Pancreas (tissue), 10 donors: ENCODE results near the gene CTCF. TPM values are rescaled to one million over a fixed set of nuclear protein-coding genes. Genes with fewer than 3 reads are reported as not detected.

Experiments used
- ATAC-seq, 4 donors: fragments of 200-7000 bp; cut with Tn5 transposase; one replicate each; pipeline versions ENCODE4 v1.8.0 to v1.9.1; 2020; ENCODE audit warnings: mild to moderate bottlenecking in 4 of 4, moderate library complexity in 4 of 4
- DNase-seq, 6 donors: peaks; one replicate each; pipeline ENCODE4 v3.0.0-alpha.2; 2020
- FAIRE-seq: peaks from 2 replicates; lab custom pipeline; 2012; peaks lifted over from hg19 to GRCh38; lab: Jason Lieb, UNC
- H3K27ac ChIP-seq, 4 donors: fragments of 200-600 bp; sonication (generic); 1 replicate in 3 of 4; 2 replicates in 1 of 4; pipeline versions ENCODE4 v1.5.0 to v1.8.0; 2020
- H3K27me3 ChIP-seq, 4 donors: fragments of 200-600 bp; one replicate each; pipeline ENCODE4 v1.8.0; 2021
- H3K36me3 ChIP-seq, 3 donors: fragments of 200-600 bp; sonication (generic) in 1 of 3; one replicate each; pipeline versions ENCODE4 v1.5.0 to v1.8.0; 2020 to 2021
- H3K4me1 ChIP-seq, 3 donors: fragments of 200-600 bp; one replicate each; pipeline ENCODE4 v1.8.0; 2021
- H3K4me3 ChIP-seq, 4 donors: fragments of 200-600 bp; sonication (generic) in 2 of 4; one replicate each; pipeline versions ENCODE4 v1.5.0 to v1.8.0; 2020 to 2021
- H3K9me3 ChIP-seq, 4 donors: fragments of 200-600 bp; one replicate each; pipeline ENCODE4 v1.8.0; 2021
- WGBS, 2 donors: extraction: QIAGEN DNeasy Blood & Tissue Kit; methylation state at CpG; one replicate each; pipeline ENCODE4 v1.1.7; 2013; 5-methylcytosine and 5-hydroxymethylcytosine counted together
- intact Hi-C, 3 donors: fragments of 100-400 bp; cut with DNase I; formaldehyde crosslinking; loops; one replicate each; pipeline versions ENCODE4 v1.11.1 to v1.14.2; 2022
- polyA plus RNA-seq, 2 donors: library from polyadenylated mRNA; stranded (reverse); fragments of 200-250 nt; gene quantifications; one replicate each; pipeline ENCODE4 v1.2.3, GENCODE V29; 2013
- total RNA-seq, 6 donors: library from RNA; stranded (reverse); fragmentation: NEBNext Ultra II Directional in 4 of 6; extraction: Animal tissue kit (Norgen Biotek cat#: 25700) in 4 of 6; gene quantifications; one replicate each; pipeline versions ENCODE4 v1.2.1 to v1.2.4, GENCODE V29; 2021 to 2023
- TF ChIP-seq, protein P1 (sequence below), 4 donors: fragments of 200-600 bp; sonication (generic) in 3 of 4; IDR thresholded peaks; one replicate each; pipeline versions ENCODE4 v1.5.0 to v1.8.0; 2021; ENCODE audit warnings: antibody characterized with exemption in 4 of 4
- donor health status: healthy with polysubstance abuse.
- donor health status: DM: no; HTN: no; CAD: no; lungs with moderate emphysema.
- donor health status: DM: no; HTN: no; CAD: no.
- donor health status: control.
- donor health status: control.
- donor health status: Bipolar disorder and iron deficiency.
- donor health status: DM: yes; HTN: yes; CAD: no.
- donor health status: DM: no; HTN: no; CAD: no.
- donor health status: DM: no; HTN: no; CAD: no.
- donor health status: DM: yes; HTN: yes; CAD: no.

The CTCF gene
- total and polyA plus RNA-seq, 8 donors: 13.3 to 25.2 (median 17.0) TPM

DNA sequence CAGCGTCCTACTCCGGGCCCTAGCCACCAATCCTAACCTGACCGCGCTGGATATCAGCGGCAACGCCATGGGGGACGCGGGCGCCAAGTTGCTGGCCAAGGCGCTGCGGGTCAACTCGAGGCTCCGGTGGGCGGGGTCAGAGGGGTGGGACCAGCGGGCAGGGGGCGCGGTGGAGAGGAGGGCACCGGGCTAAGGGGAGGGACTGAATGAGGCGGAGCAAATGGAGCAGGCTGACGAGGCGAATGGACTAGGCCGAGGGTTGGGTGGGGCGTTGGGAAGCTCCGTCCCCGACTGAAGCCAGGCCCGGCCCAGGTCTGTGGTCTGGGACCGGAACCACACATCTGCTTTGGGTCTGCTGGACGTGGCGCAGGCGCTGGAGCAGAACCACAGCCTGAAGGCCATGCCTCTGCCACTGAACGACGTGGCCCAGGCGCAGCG, 87.2 kb downstream of the CTCF start:
- peaks cover 0 to 8% (median 6%) of the 10 kb centered on the region in 3 donors for H3K4me1 ChIP-seq
- no peak overlapping the region for H3K4me3 ChIP-seq
- no peaks in the 10 kb centered on the region for H3K36me3 ChIP-seq
- no peak for FAIRE-seq
- ATAC-seq: no peak
- no peaks in the 10 kb centered on the region for H3K9me3 ChIP-seq
- TF ChIP-seq, protein P1, sequence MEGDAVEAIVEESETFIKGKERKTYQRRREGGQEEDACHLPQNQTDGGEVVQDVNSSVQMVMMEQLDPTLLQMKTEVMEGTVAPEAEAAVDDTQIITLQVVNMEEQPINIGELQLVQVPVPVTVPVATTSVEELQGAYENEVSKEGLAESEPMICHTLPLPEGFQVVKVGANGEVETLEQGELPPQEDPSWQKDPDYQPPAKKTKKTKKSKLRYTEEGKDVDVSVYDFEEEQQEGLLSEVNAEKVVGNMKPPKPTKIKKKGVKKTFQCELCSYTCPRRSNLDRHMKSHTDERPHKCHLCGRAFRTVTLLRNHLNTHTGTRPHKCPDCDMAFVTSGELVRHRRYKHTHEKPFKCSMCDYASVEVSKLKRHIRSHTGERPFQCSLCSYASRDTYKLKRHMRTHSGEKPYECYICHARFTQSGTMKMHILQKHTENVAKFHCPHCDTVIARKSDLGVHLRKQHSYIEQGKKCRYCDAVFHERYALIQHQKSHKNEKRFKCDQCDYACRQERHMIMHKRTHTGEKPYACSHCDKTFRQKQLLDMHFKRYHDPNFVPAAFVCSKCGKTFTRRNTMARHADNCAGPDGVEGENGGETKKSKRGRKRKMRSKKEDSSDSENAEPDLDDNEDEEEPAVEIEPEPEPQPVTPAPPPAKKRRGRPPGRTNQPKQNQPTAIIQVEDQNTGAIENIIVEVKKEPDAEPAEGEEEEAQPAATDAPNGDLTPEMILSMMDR (IDR thresholded peaks at IDR 0.05): no peak
- 27 to 30% methylated on average over 31 to 34 of the region's 34 CpGs for WGBS, 2 donors
- intact Hi-C loops: no loop called here
- peak in 3 of 6 donors; percentile 39 to 72 (median 56) for DNase-seq
- H3K27me3 ChIP-seq: peaks cover 0 to 7% (median 0%) of the 10 kb centered on the region in 4 donors
- no peak overlapping the region for H3K27ac ChIP-seq

DNA sequence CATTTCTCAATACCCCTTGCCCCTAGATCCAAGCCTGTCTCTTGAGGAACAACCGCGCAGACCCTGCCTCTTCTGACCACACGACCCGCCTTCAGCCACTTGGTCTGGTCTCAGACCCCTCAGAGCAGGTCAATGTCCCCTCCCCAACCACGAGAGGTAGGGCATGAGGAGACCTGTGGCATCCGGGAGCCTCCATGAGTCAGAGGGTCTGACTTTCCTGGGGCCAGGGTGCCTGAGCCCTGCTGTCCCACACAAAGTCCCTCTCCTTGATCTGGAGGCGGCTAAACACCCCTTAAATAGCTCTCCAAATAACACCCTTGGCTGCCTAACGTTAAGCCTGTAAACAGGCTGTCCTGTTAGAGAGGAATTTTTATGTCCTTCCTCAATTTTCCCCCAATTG, 87.7 kb downstream of the CTCF start:
- 67% methylated on average over 8 of the region's 8 CpGs for WGBS, 2 donors
- intact Hi-C loops: no loop called here
- TF ChIP-seq, protein P1 (IDR thresholded peaks at IDR 0.05): no peak
- no peaks in the 10 kb centered on the region for H3K36me3 ChIP-seq
- FAIRE-seq: no peak
- no peak overlapping the region for H3K27ac ChIP-seq
- no peak for DNase-seq
- no peaks in the 10 kb centered on the region for H3K9me3 ChIP-seq
- no peak overlapping the region for H3K4me3 ChIP-seq
- no peak for ATAC-seq
- peaks cover 0 to 7% (median 0%) of the 10 kb centered on the region in 4 donors for H3K27me3 ChIP-seq
- peaks cover 0 to 8% (median 6%) of the 10 kb centered on the region in 3 donors for H3K4me1 ChIP-seq

- peaks cover 0 to 7% (median 0%) of the 10 kb centered on the region in 4 donors for H3K27me3 ChIP-seq
- H3K4me3 ChIP-seq: no peak overlapping the region
- no peaks in the 10 kb centered on the region for H3K36me3 ChIP-seq
- 87 to 91% methylated on average over 7 of the region's 7 CpGs for WGBS, 2 donors
- FAIRE-seq: no peak
- DNase-seq: no peak
- ATAC-seq: no peak
- H3K27ac ChIP-seq: no peak overlapping the region
- intact Hi-C loops: no loop called here
- TF ChIP-seq, protein P1 (IDR thresholded peaks at IDR 0.05): no peak
- peaks cover 0 to 8% (median 6%) of the 10 kb centered on the region in 3 donors for H3K4me1 ChIP-seq
- no peaks in the 10 kb centered on the region for H3K9me3 ChIP-seq
These were observed 88.7 kb downstream of the CTCF start for GRCh38 chr16:67651039-67651438.

DNA sequence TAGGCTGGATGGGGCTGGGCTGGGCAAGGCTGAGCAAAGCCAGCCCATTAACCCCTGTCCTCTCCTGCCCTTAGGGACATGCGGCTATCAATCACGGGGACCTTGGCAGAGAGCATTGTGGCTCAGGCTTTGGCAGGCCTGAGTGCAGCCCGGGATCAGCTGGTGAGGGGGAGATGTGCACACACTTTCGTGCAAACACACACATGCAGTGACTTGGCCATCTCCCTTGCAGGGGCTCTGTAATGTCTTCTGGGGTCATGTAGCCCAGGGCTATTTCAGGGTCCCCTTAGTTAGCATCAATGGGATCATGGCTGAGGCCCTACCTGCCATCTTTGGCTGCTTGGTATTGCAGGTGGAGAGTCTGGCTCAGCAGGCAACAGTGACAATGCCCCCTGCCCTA, 89.5 kb downstream of the CTCF start:
- DNase-seq (no peak), ATAC-seq (no peak), FAIRE-seq (no peak)
- H3K27ac ChIP-seq: no peak overlapping the region
- H3K36me3 ChIP-seq: no peaks in the 10 kb centered on the region
- H3K27me3 ChIP-seq: peaks cover 0 to 7% (median 0%) of the 10 kb centered on the region in 4 donors
- peaks cover 0 to 8% (median 6%) of the 10 kb centered on the region in 3 donors for H3K4me1 ChIP-seq
- 86 to 94% methylated on average over 4 of the region's 4 CpGs for WGBS, 2 donors
- intact Hi-C loops: no loop called here
- TF ChIP-seq, protein P1 (IDR thresholded peaks at IDR 0.05): no peak
- no peak overlapping the region for H3K4me3 ChIP-seq
- H3K9me3 ChIP-seq: no peaks in the 10 kb centered on the region

DNA sequence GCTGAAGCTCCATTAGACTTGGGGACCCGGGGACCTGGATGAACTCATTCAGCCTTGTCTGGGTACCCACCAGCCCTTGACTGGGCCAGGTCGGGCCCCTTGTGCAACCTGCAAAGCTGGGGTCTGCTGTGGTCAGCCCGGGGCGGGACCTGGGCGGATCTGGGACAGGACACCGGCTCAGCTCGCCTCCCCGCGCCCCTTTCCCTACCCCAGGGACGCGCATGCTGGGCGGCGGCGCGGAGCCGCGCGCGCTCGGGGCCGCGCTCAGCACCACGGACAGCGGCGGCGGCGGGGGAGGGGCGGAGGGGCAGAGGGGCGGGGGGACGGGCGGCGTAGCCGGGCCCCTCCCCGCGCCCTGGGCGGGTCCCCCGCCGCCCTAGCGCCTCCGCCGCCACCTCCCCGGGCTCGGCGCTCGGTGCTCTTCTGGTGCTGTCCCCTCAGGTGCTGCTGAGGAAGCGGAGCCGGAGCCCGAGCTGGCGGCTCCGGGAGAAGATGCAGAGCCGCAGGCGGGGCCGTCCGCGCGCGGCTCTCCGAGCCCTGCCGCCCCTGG, 90.3 kb downstream of the CTCF start:
- ATAC-seq (peak; percentile 57 to 88 (median 70)), DNase-seq (peak in 4 of 6 donors; percentile 41 to 81 (median 62)), FAIRE-seq (no peak)
- TF ChIP-seq, protein P1 (IDR thresholded peaks at IDR 0.05): no peak
- Histone ChIP-seq H3K4me3 (peak overlapping the region; percentile 21 to 47 (median 32)), H3K36me3 (no peaks in the 10 kb centered on the region), H3K27me3 (peaks cover 0 to 7% (median 0%) of the 10 kb centered on the region in 4 donors), H3K9me3 (no peaks in the 10 kb centered on the region), H3K27ac (no peak overlapping the region), H3K4me1 (peaks cover 0 to 8% (median 6%) of the 10 kb centered on the region in 3 donors)
- 3 to 8% methylated on average over 28 to 59 of the region's 59 CpGs for WGBS, 2 donors
- intact Hi-C loops: no loop called here
